ENCODE data around the gene NOLC1. TPM values are rescaled to one million over a fixed set of nuclear protein-coding genes. Genes with fewer than 3 reads are reported as not detected.
A peak's percentile ranks its signal among the peaks of the same experiment; 100 is the strongest.

NOLC1 gene
- total and polyA plus RNA-seq, 2 of the 13 experiments (the other 11 are each of a cell fraction or from before 2014, with no cell fraction given) = 50.6 to 81.0 TPM

- TF ChIP-seq SRY (CRISPR knock-in tag; IDR thresholded peaks at IDR 0.05) (0 out of 2 replicates have a peak, but pooled peaks have one; percentile 7), SATB2 (CRISPR knock-in tag; IDR thresholded peaks at IDR 0.05) (no peak), AKAP8 (CRISPR knock-in tag; IDR thresholded peaks at IDR 0.05) (no peak), KDM1A (CRISPR knock-in tag; IDR thresholded peaks at IDR 0.05) (no peak), ZBTB3 (CRISPR knock-in tag; IDR thresholded peaks at IDR 0.05; ENCODE audit: borderline replicate concordance, low read depth) (no peak), MIER3 (CRISPR knock-in tag; IDR thresholded peaks at IDR 0.05; ENCODE audit: borderline replicate concordance) (peak; percentile 60; the same call in 1 of the 2 replicates), FOXK2 (IDR thresholded peaks at IDR 0.05) (peak; percentile 44; the same call in 1 of the 2 replicates), ZNF644 (CRISPR knock-in tag; IDR thresholded peaks at IDR 0.05; ENCODE audit: low read depth) (no peak), MED8 (CRISPR knock-in tag; IDR thresholded peaks at IDR 0.05; ENCODE audit: insufficient replicate concordance) (peak; percentile 29), REPIN1 (CRISPR knock-in tag; IDR thresholded peaks at IDR 0.05; ENCODE audit: borderline replicate concordance, low read depth) (peak; percentile 60; the same call in 1 of the 2 replicates), ZSCAN30 (CRISPR knock-in tag; IDR thresholded peaks at IDR 0.05) (no peak), ZNF124 (CRISPR knock-in tag; IDR thresholded peaks at IDR 0.05) (peak; percentile 91; the same call in 1 of the 2 replicates), JARID2 (CRISPR knock-in tag; IDR thresholded peaks at IDR 0.05; ENCODE audit: insufficient replicate concordance) (peak; percentile 59), MEF2D (CRISPR knock-in tag; IDR thresholded peaks at IDR 0.05) (no peak), ATF6 (CRISPR knock-in tag; conservative IDR thresholded peaks at IDR 0.05) (0 out of 2 replicates have a peak, but pooled peaks have one; percentile 18), NR2F6 (IDR thresholded peaks at IDR 0.05) (no peak), NR2F6 (CRISPR knock-in tag; IDR thresholded peaks at IDR 0.05) (0 out of 2 replicates have a peak, but pooled peaks have one; percentile 32), HNRNPH1 (optimal IDR thresholded peaks at IDR 0.05; ENCODE audit: low read depth, low read length) (no peak), ZFP90 (CRISPR knock-in tag; IDR thresholded peaks at IDR 0.05; ENCODE audit: borderline replicate concordance) (0 out of 2 replicates have a peak, but pooled peaks have one; percentile 0), ZBTB44 (CRISPR knock-in tag; IDR thresholded peaks at IDR 0.05) (no peak), ZNF790 (CRISPR knock-in tag; IDR thresholded peaks at IDR 0.05; ENCODE audit: borderline replicate concordance) (peak; percentile 89), JUND (CRISPR knock-in tag; IDR thresholded peaks at IDR 0.05) (0 out of 2 replicates have a peak, but pooled peaks have one; percentile 8), CBX5 (CRISPR knock-in tag; IDR thresholded peaks at IDR 0.05; ENCODE audit: borderline replicate concordance) (peak; percentile 48; the same call in 1 of the 2 replicates), KLF13 (CRISPR knock-in tag; IDR thresholded peaks at IDR 0.05) (0 out of 2 replicates have a peak, but pooled peaks have one; percentile 72), TBL1XR1 (IDR thresholded peaks at IDR 0.05; ENCODE audit: borderline replicate concordance, low read length, partially characterized antibody) (no peak), GABPA (IDR thresholded peaks at IDR 0.05; ENCODE audit: low read depth, low read length) (peak; percentile 65), GABPA (CRISPR knock-in tag; IDR thresholded peaks at IDR 0.05; ENCODE audit: low read depth) (peak; percentile 94), PHF5A (CRISPR knock-in tag; IDR thresholded peaks at IDR 0.05; ENCODE audit: low read depth, unreplicated experiment) (peak; percentile 72)
Observed at GRCh38 chr10:102132563-102133372, 19.4 kb upstream of the NOLC1 start, which contains the start of gene PPRC1 (continued).

Measured in HepG2 (cell line).